Neuronal stem cell (in vitro differentiated cells): ENCODE results near the gene IBA57.

Source experiments
- DNase-seq: peaks from one replicate; pipeline ENCODE4 v3.0.0-alpha.2; 2013; ENCODE audit warnings: low spot score
- H2AFZ ChIP-seq: one replicate; pipeline ENCODE4 v1.6.1; 2013; ENCODE audit warnings: mild to moderate bottlenecking, low read length, inconsistent platforms
- H2AK5ac ChIP-seq: 2 replicates; pipeline ENCODE4 v1.6.1; 2013; ENCODE audit warnings: low read depth, mild to moderate bottlenecking, inconsistent platforms, low read length, moderate library complexity, mixed read lengths
- H2BK120ac ChIP-seq: 2 replicates; pipeline ENCODE4 v1.6.1; 2013; ENCODE audit warnings: low read depth, mild to moderate bottlenecking, inconsistent platforms, low read length, moderate library complexity, mixed read lengths
- H2BK12ac ChIP-seq: one replicate; pipeline ENCODE4 v1.6.1; 2013; ENCODE audit warnings: low read length, inconsistent platforms
- H2BK15ac ChIP-seq: 2 replicates; pipeline ENCODE4 v1.6.1; 2013; ENCODE audit warnings: mild to moderate bottlenecking, low read length, inconsistent platforms, mixed read lengths
- H2BK5ac ChIP-seq: one replicate; pipeline ENCODE4 v1.6.1; 2013; ENCODE audit warnings: inconsistent platforms, mild to moderate bottlenecking, low read length, moderate library complexity
- H3K14ac ChIP-seq: one replicate; pipeline ENCODE4 v1.6.1; 2013; ENCODE audit warnings: low read length, inconsistent platforms
- H3K18ac ChIP-seq: 2 replicates; pipeline ENCODE4 v1.6.1; 2013; ENCODE audit warnings: low read length, inconsistent platforms
- H3K23ac ChIP-seq: 2 replicates; pipeline ENCODE4 v1.6.1; 2013; ENCODE audit warnings: low read depth, mild to moderate bottlenecking, mixed read lengths, low read length, inconsistent platforms; ENCODE audit not compliant: poor library complexity
- H3K27ac ChIP-seq: replicated peaks from 3 replicates; pipeline ENCODE4 v1.5.1; 2013; ENCODE audit warnings: low read length, inconsistent platforms
- H3K27me3 ChIP-seq, 3 experiments: 2 replicates each; pipeline ENCODE4 v1.6.1; 2013; ENCODE audit warnings: low read length in 3 of 3, mild to moderate bottlenecking in 2 of 3, inconsistent platforms in 1 of 3, low read depth in 1 of 3, mixed read lengths in 1 of 3, moderate library complexity in 1 of 3; ENCODE audit not compliant: control insufficient read depth in 3 of 3, insufficient read depth in 3 of 3
- H3K36me3 ChIP-seq, 2 donors: replicated peaks in 1 of 2; 2 replicates each; pipeline ENCODE4 v1.6.1; 2013; ENCODE audit warnings: low read length in 2 of 2; ENCODE audit not compliant: control insufficient read depth in 2 of 2, insufficient read depth in 2 of 2
- H3K4ac ChIP-seq: 2 replicates; pipeline ENCODE4 v1.6.1; 2013; ENCODE audit warnings: inconsistent platforms, mild to moderate bottlenecking, low read length, moderate library complexity
- H3K4me1 ChIP-seq, 2 donors: 1 replicate in 1 of 2; 2 replicates in 1 of 2; pipeline ENCODE4 v1.6.1; 2013; ENCODE audit warnings: low read length in 2 of 2, low read depth in 1 of 2; ENCODE audit not compliant: control insufficient read depth in 2 of 2, insufficient read depth in 1 of 2
- H3K4me2 ChIP-seq: one replicate; pipeline ENCODE4 v1.6.1; 2013; ENCODE audit warnings: mild to moderate bottlenecking, low read length, inconsistent platforms; ENCODE audit not compliant: insufficient read depth, poor library complexity, severe bottlenecking
- H3K4me3 ChIP-seq, 2 donors: 2 replicates each; pipeline ENCODE4 v1.5.1; 2013; ENCODE audit warnings: low read length in 2 of 2, mild to moderate bottlenecking in 2 of 2, inconsistent platforms in 1 of 2, moderate library complexity in 1 of 2
- H3K79me1 ChIP-seq: one replicate; pipeline ENCODE4 v1.6.1; 2013; ENCODE audit warnings: low read depth, mild to moderate bottlenecking, inconsistent platforms, low read length, moderate library complexity
- H3K9ac ChIP-seq: one replicate; pipeline ENCODE4 v1.6.1; 2013; ENCODE audit warnings: mild to moderate bottlenecking, low read depth, low read length, inconsistent platforms; ENCODE audit not compliant: poor library complexity
- H3K9me3 ChIP-seq, 2 donors: replicated peaks in 1 of 2; 2 replicates each; pipeline versions ENCODE3 to v1.6.1; 2013; ENCODE audit warnings: low read length in 2 of 2, mild to moderate bottlenecking in 2 of 2, inconsistent platforms in 1 of 2, low read depth in 1 of 2, mixed read lengths in 1 of 2, moderate library complexity in 1 of 2; ENCODE audit not compliant: control insufficient read depth in 2 of 2, insufficient read depth in 1 of 2
- H4K8ac ChIP-seq: one replicate; pipeline ENCODE4 v1.6.1; 2013; ENCODE audit warnings: low read depth, mild to moderate bottlenecking, inconsistent platforms, low read length, moderate library complexity
- H4K91ac ChIP-seq: one replicate; pipeline ENCODE4 v1.6.1; 2013; ENCODE audit warnings: low read length, low read depth, mild to moderate bottlenecking, inconsistent platforms; ENCODE audit not compliant: poor library complexity
- WGBS, 2 donors: extraction: QIAGEN DNeasy Blood & Tissue Kit; methylation state at CpG; one replicate each; pipeline ENCODE4 v1.1.7; 2013; ENCODE audit warnings: missing lambda C conversion rate in 2 of 2, mixed read lengths in 1 of 2; ENCODE audit not compliant: insufficient read length in 2 of 2, insufficient replicate concordance in 1 of 2; ENCODE audit errors: extremely low coverage in 2 of 2; 5-methylcytosine and 5-hydroxymethylcytosine counted together

IBA57 gene

GRCh38 chr1:228120857-228121489 is 44.6 kb upstream of the IBA57 start:
- Histone ChIP-seq H3K14ac (no peak overlapping the region), H4K8ac (no peak overlapping the region), H3K79me1 (no peaks in the 10 kb centered on the region), H3K23ac (no peak overlapping the region), H3K9me3 (peaks cover 2 to 3% of the 10 kb centered on the region in 2 donors), H3K4me2 (no peak overlapping the region), H4K91ac (no peak overlapping the region), H2AK5ac (no peak overlapping the region), H3K4ac (no peak overlapping the region), H2BK5ac (no peak overlapping the region), H3K27me3 (peaks cover 0 to 3% (median 2%) of the 10 kb centered on the region in 3 experiments), H2BK15ac (no peak overlapping the region), H3K18ac (no peak overlapping the region), H2BK12ac (no peak overlapping the region), H3K4me1 (peaks cover 0 to 3% of the 10 kb centered on the region in 2 donors), H3K9ac (no peak overlapping the region), H2BK120ac (no peak overlapping the region), H3K36me3 (no peaks in the 10 kb centered on the region), H3K27ac (no peak overlapping the region), H3K4me3 (no peak overlapping the region), H2AFZ (no peak overlapping the region)
- no peak for DNase-seq
- WGBS, 2 donors = no CpG with 5 or more reads among the region's 5 CpGs

GRCh38 chr1:228122921-228123441 is 42.6 kb upstream of the IBA57 start:
- Histone ChIP-seq H2BK5ac (no peak overlapping the region), H3K9ac (no peak overlapping the region), H3K36me3 (no peaks in the 10 kb centered on the region), H4K8ac (no peak overlapping the region), H3K14ac (no peak overlapping the region), H3K4me2 (no peak overlapping the region), H4K91ac (no peak overlapping the region), H3K23ac (no peak overlapping the region), H3K18ac (no peak overlapping the region), H2BK15ac (no peak overlapping the region), H2BK120ac (no peak overlapping the region), H3K27me3 (peaks cover 0 to 3% (median 2%) of the 10 kb centered on the region in 3 experiments), H2BK12ac (no peak overlapping the region), H3K9me3 (peaks cover 2 to 3% of the 10 kb centered on the region in 2 donors), H3K27ac (no peak overlapping the region), H2AFZ (no peak overlapping the region), H3K4ac (no peak overlapping the region), H3K4me1 (peaks cover 0 to 3% of the 10 kb centered on the region in 2 donors), H2AK5ac (no peak overlapping the region), H3K4me3 (no peak overlapping the region), H3K79me1 (no peaks in the 10 kb centered on the region)
- no CpG with 5 or more reads among the region's 1 CpG for WGBS, 2 donors
- no peak for DNase-seq

GRCh38 chr1:228123505-228123904 is 42.1 kb upstream of the IBA57 start:
- Histone ChIP-seq H3K14ac (no peak overlapping the region), H2AK5ac (no peak overlapping the region), H3K4me1 (peaks cover 0 to 3% of the 10 kb centered on the region in 2 donors), H2AFZ (no peak overlapping the region), H3K27ac (no peak overlapping the region), H3K27me3 (peaks cover 0 to 3% (median 2%) of the 10 kb centered on the region in 3 experiments), H3K79me1 (no peaks in the 10 kb centered on the region), H3K4ac (no peak overlapping the region), H3K9ac (no peak overlapping the region), H3K4me3 (no peak overlapping the region), H3K18ac (no peak overlapping the region), H3K4me2 (no peak overlapping the region), H3K36me3 (no peaks in the 10 kb centered on the region), H2BK5ac (no peak overlapping the region), H3K23ac (no peak overlapping the region), H2BK120ac (no peak overlapping the region), H2BK12ac (no peak overlapping the region), H4K91ac (no peak overlapping the region), H2BK15ac (no peak overlapping the region), H4K8ac (no peak overlapping the region), H3K9me3 (peaks cover 2 to 3% of the 10 kb centered on the region in 2 donors)
- DNase-seq = no peak
- WGBS, 2 donors = no CpG with 5 or more reads among the region's 2 CpGs

- Histone ChIP-seq H3K9me3 (peaks cover 0 to under 1% of the 10 kb centered on the region in 2 donors), H3K36me3 (no peaks in the 10 kb centered on the region), H3K14ac (no peak overlapping the region), H3K79me1 (no peaks in the 10 kb centered on the region), H3K4me3 (no peak overlapping the region), H3K4ac (no peak overlapping the region), H4K8ac (no peak overlapping the region), H4K91ac (no peak overlapping the region), H2BK120ac (no peak overlapping the region), H2BK12ac (no peak overlapping the region), H2BK5ac (no peak overlapping the region), H2AFZ (peak overlapping the region; percentile 2), H2BK15ac (no peak overlapping the region), H3K4me1 (peaks cover 0 to 3% of the 10 kb centered on the region in 2 donors), H3K23ac (no peak overlapping the region), H3K4me2 (no peak overlapping the region), H3K27me3 (peaks cover 0 to 5% (median 3%) of the 10 kb centered on the region in 3 experiments), H3K9ac (no peak overlapping the region), H2AK5ac (no peak overlapping the region), H3K27ac (no peak overlapping the region), H3K18ac (no peak overlapping the region)
- no CpG with 5 or more reads among the region's 5 CpGs for WGBS, 2 donors
- DNase-seq = no peak
Observed at GRCh38 chr1:228125185-228125584, 40.4 kb upstream of the IBA57 start.
